Glutamatergic neuron (in vitro differentiated cells): Measurements from ENCODE around the gene SLC6A18. TPM values are rescaled to one million over a fixed set of nuclear protein-coding genes. Genes with fewer than 3 reads are reported as not detected.
A peak's percentile ranks its signal among the peaks of the same experiment; 100 is the strongest.

Experiments
- DNase-seq: peaks from one replicate; pipeline ENCODE4 v3.0.0; 2022
- H3K27ac Mint-ChIP-seq: one replicate; pipeline ENCODE4 v1.8.0; 2020; ENCODE audit warnings: mild to moderate bottlenecking, mixed read lengths, inconsistent platforms; ENCODE audit not compliant: unreplicated experiment
- H3K27me3 Mint-ChIP-seq: one replicate; pipeline ENCODE4 v1.8.0; 2020; ENCODE audit warnings: mild to moderate bottlenecking, moderate library complexity, mixed read lengths, inconsistent platforms; ENCODE audit not compliant: unreplicated experiment
- H3K36me3 Mint-ChIP-seq: one replicate; pipeline ENCODE4 v1.8.0; 2020; ENCODE audit warnings: mild to moderate bottlenecking, mixed read lengths, inconsistent platforms; ENCODE audit not compliant: unreplicated experiment
- H3K4me1 Mint-ChIP-seq: one replicate; pipeline ENCODE4 v1.8.0; 2020; ENCODE audit warnings: mild to moderate bottlenecking, low read depth, mixed read lengths, inconsistent platforms; ENCODE audit not compliant: unreplicated experiment
- H3K4me3 Mint-ChIP-seq: one replicate; pipeline ENCODE4 v1.8.0; 2020; ENCODE audit warnings: mild to moderate bottlenecking, mixed read lengths, inconsistent platforms; ENCODE audit not compliant: unreplicated experiment
- H3K9me3 Mint-ChIP-seq: one replicate; pipeline ENCODE4 v1.8.0; 2020; ENCODE audit warnings: mild to moderate bottlenecking, moderate library complexity, mixed read lengths, inconsistent platforms; ENCODE audit not compliant: unreplicated experiment
- total RNA-seq: library from RNA; stranded (reverse); fragmentation: NEBNext Ultra II Directional; extraction: Animal tissue kit (Norgen Biotek cat#: 25700); gene quantifications from one replicate; pipeline ENCODE4 v1.2.1, GENCODE V29; 2021; ENCODE audit not compliant: unreplicated experiment
- TF ChIP-seq, protein P1 (sequence below): fragments of 200-600 bp; sonication (generic); IDR thresholded peaks from one replicate; pipeline ENCODE4 v1.5.0; 2021; ENCODE audit not compliant: partially characterized antibody, unreplicated experiment

The SLC6A18 gene
- total RNA-seq, 1 donor from 2014 or later: not detected

GRCh38 chr5:1229822-1230221 lies 4.6 kb downstream of the SLC6A18 start:
- no peak for DNase-seq
- H3K9me3 Mint-ChIP-seq: no peaks in the 10 kb centered on the region
- no peak overlapping the region for H3K27ac Mint-ChIP-seq
- TF ChIP-seq, protein P1, sequence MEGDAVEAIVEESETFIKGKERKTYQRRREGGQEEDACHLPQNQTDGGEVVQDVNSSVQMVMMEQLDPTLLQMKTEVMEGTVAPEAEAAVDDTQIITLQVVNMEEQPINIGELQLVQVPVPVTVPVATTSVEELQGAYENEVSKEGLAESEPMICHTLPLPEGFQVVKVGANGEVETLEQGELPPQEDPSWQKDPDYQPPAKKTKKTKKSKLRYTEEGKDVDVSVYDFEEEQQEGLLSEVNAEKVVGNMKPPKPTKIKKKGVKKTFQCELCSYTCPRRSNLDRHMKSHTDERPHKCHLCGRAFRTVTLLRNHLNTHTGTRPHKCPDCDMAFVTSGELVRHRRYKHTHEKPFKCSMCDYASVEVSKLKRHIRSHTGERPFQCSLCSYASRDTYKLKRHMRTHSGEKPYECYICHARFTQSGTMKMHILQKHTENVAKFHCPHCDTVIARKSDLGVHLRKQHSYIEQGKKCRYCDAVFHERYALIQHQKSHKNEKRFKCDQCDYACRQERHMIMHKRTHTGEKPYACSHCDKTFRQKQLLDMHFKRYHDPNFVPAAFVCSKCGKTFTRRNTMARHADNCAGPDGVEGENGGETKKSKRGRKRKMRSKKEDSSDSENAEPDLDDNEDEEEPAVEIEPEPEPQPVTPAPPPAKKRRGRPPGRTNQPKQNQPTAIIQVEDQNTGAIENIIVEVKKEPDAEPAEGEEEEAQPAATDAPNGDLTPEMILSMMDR: no peak
- no peak overlapping the region for H3K4me3 Mint-ChIP-seq
- peaks cover 1% of the 10 kb centered on the region for H3K27me3 Mint-ChIP-seq
- H3K4me1 Mint-ChIP-seq: peaks cover 9% of the 10 kb centered on the region
- no peaks in the 10 kb centered on the region for H3K36me3 Mint-ChIP-seq

DNA sequence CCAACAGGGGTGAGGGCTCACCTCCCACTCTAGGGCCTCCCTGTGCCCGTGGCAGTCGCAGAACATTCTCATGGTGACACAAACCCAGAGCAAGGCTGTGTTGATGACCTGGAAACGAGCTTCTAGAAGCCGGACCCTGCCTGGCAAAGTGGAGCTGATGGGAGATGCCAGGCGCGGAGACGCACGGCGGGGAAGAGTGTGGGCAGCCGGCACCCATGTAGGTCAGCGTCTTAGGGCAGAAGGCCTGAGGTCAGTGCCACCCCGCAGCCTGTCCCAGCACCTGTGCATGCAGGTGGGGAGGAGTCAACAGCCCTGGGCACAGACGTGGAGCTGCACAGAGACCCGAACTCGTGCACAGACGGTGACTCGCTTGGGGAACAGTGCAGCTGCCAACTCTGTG lies 5.4 kb downstream of the SLC6A18 start:
- Mint-ChIP-seq H3K4me1 (peaks cover 9% of the 10 kb centered on the region), H3K36me3 (peaks cover under 1% of the 10 kb centered on the region), H3K27me3 (peaks cover 1% of the 10 kb centered on the region), H3K9me3 (peaks cover under 1% of the 10 kb centered on the region), H3K27ac (no peak overlapping the region), H3K4me3 (no peak overlapping the region)
- TF ChIP-seq, protein P1: no peak
- DNase-seq: no peak

DNA sequence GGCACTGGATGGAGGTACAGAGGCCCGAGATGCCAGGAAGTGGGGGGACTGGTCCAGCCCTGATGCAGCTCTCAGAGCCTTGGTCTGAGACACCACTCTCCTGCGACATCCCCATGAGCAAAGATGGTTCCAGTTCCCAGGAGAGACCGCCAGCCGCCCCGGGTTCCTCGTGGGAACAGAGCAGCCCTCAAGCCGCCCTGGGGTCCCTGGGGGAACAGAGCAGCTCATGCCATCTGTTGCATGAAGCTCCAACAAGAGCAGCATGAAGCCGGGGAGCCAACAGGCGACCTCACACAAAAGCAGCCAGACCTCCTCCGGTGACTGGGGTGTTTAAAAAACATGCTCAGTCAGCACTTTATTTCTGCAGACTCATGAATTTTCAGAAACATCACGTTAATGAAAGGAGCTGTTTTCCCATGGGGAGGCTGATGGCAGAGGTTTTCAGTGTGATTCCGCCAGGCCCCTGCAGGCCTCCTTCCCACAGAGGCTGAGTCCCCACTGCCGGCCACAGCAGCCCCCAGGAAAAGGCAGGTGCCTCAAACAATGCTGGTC lies 6.2 kb downstream of the SLC6A18 start:
- DNase-seq: peak; percentile 56
- peaks cover 9% of the 10 kb centered on the region for H3K4me1 Mint-ChIP-seq
- H3K27me3 Mint-ChIP-seq: no peaks in the 10 kb centered on the region
- H3K27ac Mint-ChIP-seq: no peak overlapping the region
- TF ChIP-seq, protein P1: no peak
- peaks cover 9% of the 10 kb centered on the region for H3K36me3 Mint-ChIP-seq
- H3K4me3 Mint-ChIP-seq: no peak overlapping the region
- peaks cover 8% of the 10 kb centered on the region for H3K9me3 Mint-ChIP-seq

- peaks cover 11% of the 10 kb centered on the region for H3K36me3 Mint-ChIP-seq
- H3K4me3 Mint-ChIP-seq: no peak overlapping the region
Observed at GRCh38 chr5:1232780-1233179, 7.6 kb downstream of the SLC6A18 start.

DNA sequence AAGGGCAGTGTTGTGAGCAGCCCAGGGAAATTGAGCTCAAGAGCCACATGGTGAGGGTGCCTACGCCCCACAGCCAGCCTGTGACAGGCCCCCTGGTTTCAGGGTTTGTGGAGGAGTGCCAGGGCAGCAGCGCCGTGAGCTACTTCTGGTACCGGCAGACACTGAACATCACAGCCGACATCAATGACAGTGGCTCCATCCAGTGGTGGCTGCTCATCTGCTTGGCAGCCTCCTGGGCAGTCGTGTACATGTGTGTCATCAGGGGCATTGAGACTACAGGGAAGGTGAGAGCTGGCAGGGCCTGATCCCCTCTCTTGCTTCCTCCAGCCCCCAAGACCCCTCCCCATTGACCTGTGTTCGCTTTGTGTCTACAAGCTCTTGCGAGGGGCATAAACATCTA lies 10.2 kb downstream of the SLC6A18 start:
- H3K27ac Mint-ChIP-seq: no peak overlapping the region
- no peaks in the 10 kb centered on the region for H3K4me1 Mint-ChIP-seq
- TF ChIP-seq, protein P1: no peak
- H3K4me3 Mint-ChIP-seq: no peak overlapping the region
- peaks cover 10% of the 10 kb centered on the region for H3K9me3 Mint-ChIP-seq
- H3K36me3 Mint-ChIP-seq: peaks cover 11% of the 10 kb centered on the region
- DNase-seq: no peak
- peaks cover 4% of the 10 kb centered on the region for H3K27me3 Mint-ChIP-seq

More at GRCh38 chr5:1232780-1233179, 7.6 kb downstream of the SLC6A18 start:
- Mint-ChIP-seq H3K27me3 (peaks cover 4% of the 10 kb centered on the region), H3K4me1 (peaks cover 9% of the 10 kb centered on the region), H3K27ac (no peak overlapping the region), H3K9me3 (peaks cover 10% of the 10 kb centered on the region)
- TF ChIP-seq, protein P1: no peak
- no peak for DNase-seq
